HepG2 (cell line): Measurements from ENCODE around the gene HEPN1. TPM values are rescaled to one million over a fixed set of nuclear protein-coding genes. Genes with fewer than 3 reads are reported as not detected.

Experiments used
- CAMTA2 ChIP-seq: sonication (generic); formaldehyde crosslinking; IDR thresholded peaks from 2 replicates; pipeline ENCODE4 v1.4.0; 2020; ENCODE audit warnings: mild to moderate bottlenecking, missing genetic modification reagents, borderline replicate concordance
- CTCF ChIP-seq: sonication (generic); formaldehyde crosslinking; IDR thresholded peaks from 2 replicates; pipeline ENCODE4 v1.5.0; 2020; ENCODE audit warnings: mild to moderate bottlenecking, missing genetic modification reagents, moderate library complexity
- E2F1 ChIP-seq: sonication (generic); formaldehyde crosslinking; IDR thresholded peaks from 2 replicates; pipeline ENCODE4 v1.5.0; 2020; ENCODE audit warnings: missing genetic modification reagents
- ELF3 ChIP-seq: IDR thresholded peaks from 2 replicates; pipeline ENCODE4 v1.6.1; 2016; ENCODE audit warnings: missing genetic modification reagents, missing compliant biosample characterization
- HMGXB4 ChIP-seq, 2 experiments: sonication (generic) in 1 of 2; formaldehyde crosslinking in 1 of 2; IDR thresholded peaks; 2 replicates each; pipeline versions ENCODE4 v1.4.0 to v1.6.1; 2018 to 2020; ENCODE audit warnings: missing genetic modification reagents in 2 of 2, borderline replicate concordance in 1 of 2, low read depth in 1 of 2, mild to moderate bottlenecking in 1 of 2, missing biosample characterization in 1 of 2
- HOXA9 ChIP-seq: sonication (generic); formaldehyde crosslinking; IDR thresholded peaks from 2 replicates; pipeline ENCODE4 v1.8.1; 2022; ENCODE audit warnings: missing genetic modification reagents, mild to moderate bottlenecking, moderate library complexity, borderline replicate concordance
- ISL2 ChIP-seq: sonication (generic); formaldehyde crosslinking; IDR thresholded peaks from 2 replicates; pipeline ENCODE4 v1.5.0; 2020; ENCODE audit warnings: missing genetic modification reagents
- KLF12 ChIP-seq: sonication (generic); formaldehyde crosslinking; IDR thresholded peaks from 2 replicates; pipeline ENCODE4 v1.4.0; 2020; ENCODE audit warnings: missing genetic modification reagents, borderline replicate concordance
- KLF6 ChIP-seq: IDR thresholded peaks from 2 replicates; pipeline ENCODE4 v1.8.0; 2016; ENCODE audit warnings: missing biosample characterization, missing genetic modification reagents
- LCORL ChIP-seq, 2 experiments: fragments of 450-650 bp in 1 of 2; sonication (generic) in 1 of 2; formaldehyde crosslinking in 1 of 2; IDR thresholded peaks; 2 replicates each; pipeline versions ENCODE4 v1.5.0 to v1.6.1; 2017 to 2020; ENCODE audit warnings: antibody characterized with exemption in 1 of 2, missing genetic modification reagents in 1 of 2
- NCOA2 ChIP-seq: sonication (generic); formaldehyde crosslinking; IDR thresholded peaks from 2 replicates; pipeline ENCODE4 v1.8.0; 2022; ENCODE audit warnings: inconsistent platforms
- NR0B2 ChIP-seq: sonication (generic); formaldehyde crosslinking; IDR thresholded peaks from 2 replicates; pipeline ENCODE4 v1.4.0; 2020; ENCODE audit warnings: mild to moderate bottlenecking, missing genetic modification reagents
- POGZ ChIP-seq: sonication (generic); formaldehyde crosslinking; IDR thresholded peaks from 2 replicates; pipeline ENCODE4 v1.4.0; 2020; ENCODE audit warnings: mild to moderate bottlenecking, missing genetic modification reagents
- TERF1 ChIP-seq: sonication (generic); formaldehyde crosslinking; IDR thresholded peaks from 2 replicates; pipeline ENCODE4 v1.8.0; 2022; ENCODE audit warnings: mild to moderate bottlenecking, missing genetic modification reagents, moderate library complexity
- ZFP36 ChIP-seq: fragments of 150-350 bp; IDR thresholded peaks from 2 replicates; pipeline ENCODE4 v1.6.1; 2018; ENCODE audit warnings: borderline replicate concordance, low read length, low read depth; ENCODE audit not compliant: partially characterized antibody
- ZGPAT ChIP-seq: IDR thresholded peaks from 2 replicates; pipeline ENCODE4 v1.6.1; 2016; ENCODE audit warnings: mild to moderate bottlenecking
- ZNF530 ChIP-seq: sonication (generic); formaldehyde crosslinking; IDR thresholded peaks from 2 replicates; pipeline ENCODE4 v1.5.0; 2020; ENCODE audit warnings: low read depth, mild to moderate bottlenecking, missing genetic modification reagents
- ZSCAN9 ChIP-seq: IDR thresholded peaks from 2 replicates; pipeline ENCODE4 v1.6.1; 2016; ENCODE audit warnings: borderline replicate concordance
- polyA plus RNA-seq, 8 experiments: library from polyadenylated mRNA; depleted of rRNA in 3 of 8; stranded (reverse) in 7 of 8; unstranded in 1 of 8; fragments of >200 nt; fragmentation: Illumina TruSeq in 4 of 8; extraction: Trizol in 4 of 8; gene quantifications; 2 replicates each; pipeline versions ENCODE4 v1.2.1 to v1.2.3, GENCODE V29; 2011 to 2016; ENCODE audit warnings: low read depth in 4 of 8, missing spikeins in 1 of 8, mixed read lengths in 1 of 8; ENCODE audit not compliant: insufficient read depth in 1 of 8
- total RNA-seq, 5 experiments: library from RNA; depleted of rRNA; stranded (reverse); fragments of >200 nt; fragmentation: Illumina TruSeq; extraction: Trizol; gene quantifications; 2 replicates each; pipeline ENCODE4 v1.2.3, GENCODE V29; 2016; ENCODE audit warnings: low read depth in 1 of 5

HEPN1 gene
- total and polyA plus RNA-seq, 2 of the 13 experiments (the other 11 are each of a cell fraction or from before 2014, with no cell fraction given), result not detected

- TF ChIP-seq LCORL (IDR thresholded peaks at IDR 0.05) (no peak), LCORL (CRISPR knock-in tag; IDR thresholded peaks at IDR 0.05) (peak; percentile 83), NCOA2 (CRISPR knock-in tag) (0 out of 2 replicates have a peak, but pooled peaks have one; percentile 11), TERF1 (CRISPR knock-in tag) (no peak), ZFP36 (no peak), POGZ (peak; percentile 82), KLF6 (CRISPR knock-in tag) (0 out of 2 replicates have a peak, but pooled peaks have one; percentile 35), E2F1 (CRISPR knock-in tag) (peak; percentile 95), NR0B2 (CRISPR knock-in tag) (peak; percentile 67; the same call in 1 of the 2 replicates), ZSCAN9 (CRISPR knock-in tag) (no peak), ZGPAT (CRISPR knock-in tag) (peak; percentile 82; the same call in 1 of the 2 replicates), HMGXB4 (CRISPR knock-in tag; IDR thresholded peaks at IDR 0.05; ENCODE audit: borderline replicate concordance in 1 of 2, low read depth in 1 of 2) (peak; percentile 0 to 73; a peak in 2 of 4 replicates), ELF3 (CRISPR knock-in tag) (peak; percentile 75), CTCF (peak; percentile 49), HOXA9 (CRISPR knock-in tag) (no peak; the same call in 1 of the 2 replicates), ISL2 (CRISPR knock-in tag) (peak; percentile 70; the same call in 1 of the 2 replicates), ZNF530 (no peak), KLF12 (CRISPR knock-in tag) (peak; percentile 23; the same call in 1 of the 2 replicates), CAMTA2 (CRISPR knock-in tag) (no peak)
Measured at GRCh38 chr11:124953753-124954589, 34.9 kb downstream of the HEPN1 start, which contains the start of gene CCDC15 (continued).
